Neutrophil (primary cell): Measurements from ENCODE around the gene PLCE1.

Source experiments
- H3K27ac ChIP-seq: fragments of 200-600 bp; sonication (generic); 2 replicates; pipeline ENCODE4 v1.5.1; 2016; ENCODE audit warnings: mild to moderate bottlenecking, moderate library complexity
- H3K27me3 ChIP-seq: fragments of 200-600 bp; sonication (generic); 2 replicates; pipeline ENCODE4 v1.6.0; 2016; ENCODE audit warnings: mild to moderate bottlenecking
- H3K36me3 ChIP-seq: fragments of 200-600 bp; sonication (generic); 2 replicates; pipeline ENCODE4 v1.5.1; 2017
- H3K4me1 ChIP-seq, 2 experiments: fragments of 200-600 bp in 1 of 2; sonication (generic) in 1 of 2; 1 replicate in 1 of 2; 2 replicates in 1 of 2; pipeline versions ENCODE4 v1.5.1 to v1.6.1; 2013 to 2016; ENCODE audit warnings: low read depth in 1 of 2, low read length in 1 of 2, mild to moderate bottlenecking in 1 of 2, moderate library complexity in 1 of 2; ENCODE audit not compliant: control insufficient read depth in 1 of 2, insufficient read depth in 1 of 2
- H3K4me3 ChIP-seq, 2 experiments: fragments of 200-600 bp in 1 of 2; sonication (generic) in 1 of 2; 1 replicate in 1 of 2; 2 replicates in 1 of 2; pipeline ENCODE4 v1.5.1; 2013 to 2016; ENCODE audit warnings: low read depth in 1 of 2, low read length in 1 of 2, mild to moderate bottlenecking in 1 of 2, moderate library complexity in 1 of 2
- H3K9me3 ChIP-seq: fragments of 200-600 bp; sonication (generic); 2 replicates; pipeline ENCODE4 v1.5.1; 2016
- TF ChIP-seq, protein P1 (sequence below): fragments of 200-600 bp; sonication (generic); IDR thresholded peaks from 2 replicates; pipeline ENCODE4 v1.5.1; 2016; ENCODE audit warnings: antibody characterized with exemption

The PLCE1 gene

GRCh38 chr10:93993782-93994437 is at the start of gene PLCE1:
PLCE1 (plus strand) TSS chr10:93993931; CDS start chr10:94031047, 37,116 bp downstream.
- Histone ChIP-seq H3K4me3 (no peak within 1 kb of the TSS), H3K4me1 (no peaks in the 10 kb centered on the region), H3K36me3 (no peaks in the 10 kb centered on the region), H3K9me3 (no peaks in the 10 kb centered on the region), H3K27me3 (peaks cover 96% of the 10 kb centered on the region), H3K27ac (no peak within 1 kb of the TSS)
- TF ChIP-seq, protein P1, sequence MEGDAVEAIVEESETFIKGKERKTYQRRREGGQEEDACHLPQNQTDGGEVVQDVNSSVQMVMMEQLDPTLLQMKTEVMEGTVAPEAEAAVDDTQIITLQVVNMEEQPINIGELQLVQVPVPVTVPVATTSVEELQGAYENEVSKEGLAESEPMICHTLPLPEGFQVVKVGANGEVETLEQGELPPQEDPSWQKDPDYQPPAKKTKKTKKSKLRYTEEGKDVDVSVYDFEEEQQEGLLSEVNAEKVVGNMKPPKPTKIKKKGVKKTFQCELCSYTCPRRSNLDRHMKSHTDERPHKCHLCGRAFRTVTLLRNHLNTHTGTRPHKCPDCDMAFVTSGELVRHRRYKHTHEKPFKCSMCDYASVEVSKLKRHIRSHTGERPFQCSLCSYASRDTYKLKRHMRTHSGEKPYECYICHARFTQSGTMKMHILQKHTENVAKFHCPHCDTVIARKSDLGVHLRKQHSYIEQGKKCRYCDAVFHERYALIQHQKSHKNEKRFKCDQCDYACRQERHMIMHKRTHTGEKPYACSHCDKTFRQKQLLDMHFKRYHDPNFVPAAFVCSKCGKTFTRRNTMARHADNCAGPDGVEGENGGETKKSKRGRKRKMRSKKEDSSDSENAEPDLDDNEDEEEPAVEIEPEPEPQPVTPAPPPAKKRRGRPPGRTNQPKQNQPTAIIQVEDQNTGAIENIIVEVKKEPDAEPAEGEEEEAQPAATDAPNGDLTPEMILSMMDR: no peak

DNA sequence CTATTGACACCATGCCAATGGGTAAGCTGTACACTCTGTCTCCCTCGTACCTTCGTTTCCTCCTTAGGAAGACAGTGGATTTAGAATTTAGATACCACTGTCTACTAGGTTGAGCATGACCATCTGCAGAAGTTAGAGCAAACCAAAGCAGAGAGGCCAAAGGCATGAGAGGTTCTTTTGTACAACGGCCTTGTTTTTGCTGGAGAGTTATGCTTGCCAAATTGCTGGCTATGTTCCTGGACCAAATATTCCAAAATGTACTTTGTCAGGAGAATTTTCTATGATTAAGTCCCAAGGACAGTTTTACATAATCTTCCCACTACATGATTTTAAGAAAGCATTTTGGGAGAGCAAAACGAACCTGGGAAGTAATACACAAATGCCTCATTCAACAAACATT is 47.9 kb upstream of the PLCE1 start:
- Histone ChIP-seq H3K36me3 (no peaks in the 10 kb centered on the region), H3K27ac (no peak overlapping the region), H3K27me3 (peaks cover 6% of the 10 kb centered on the region), H3K4me1 (no peaks in the 10 kb centered on the region), H3K9me3 (no peaks in the 10 kb centered on the region), H3K4me3 (no peak overlapping the region)
- TF ChIP-seq, protein P1: no peak

DNA sequence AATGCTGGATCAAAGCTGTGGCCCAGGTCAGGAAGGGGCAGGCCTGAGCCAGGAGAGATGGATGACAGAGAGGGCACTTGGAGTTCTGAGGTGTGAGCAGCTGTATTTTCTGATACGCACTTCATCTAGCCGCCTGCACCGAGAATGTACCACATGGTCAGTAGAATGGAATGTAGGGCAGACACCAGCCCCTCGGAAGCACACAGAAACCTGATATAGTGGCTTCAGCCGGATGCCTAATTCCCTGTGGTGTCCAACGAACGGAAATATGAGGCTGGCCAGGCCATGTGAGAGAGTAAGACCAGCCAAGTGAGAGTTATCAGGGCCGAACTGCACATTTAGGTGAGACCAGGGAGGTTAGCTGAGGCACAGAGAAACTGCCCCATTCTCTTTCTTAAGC is 46.7 kb upstream of the PLCE1 start:
- TF ChIP-seq, protein P1: no peak
- Histone ChIP-seq H3K9me3 (no peaks in the 10 kb centered on the region), H3K4me3 (no peak overlapping the region), H3K27ac (no peak overlapping the region), H3K36me3 (no peaks in the 10 kb centered on the region), H3K27me3 (peaks cover 6% of the 10 kb centered on the region), H3K4me1 (no peaks in the 10 kb centered on the region)

- Histone ChIP-seq H3K27ac (no peak overlapping the region), H3K4me3 (no peak overlapping the region), H3K27me3 (peaks cover 6% of the 10 kb centered on the region), H3K9me3 (no peaks in the 10 kb centered on the region), H3K4me1 (no peaks in the 10 kb centered on the region), H3K36me3 (no peaks in the 10 kb centered on the region)
- TF ChIP-seq, protein P1: no peak
These were observed 46.2 kb upstream of the PLCE1 start for GRCh38 chr10:93947524-93947923.

GRCh38 chr10:93951905-93952304 is 41.8 kb upstream of the PLCE1 start:
- H3K27me3 ChIP-seq: no peaks in the 10 kb centered on the region
- H3K27ac ChIP-seq: no peak overlapping the region
- H3K4me3 ChIP-seq: no peak overlapping the region
- TF ChIP-seq, protein P1: no peak
- H3K36me3 ChIP-seq: no peaks in the 10 kb centered on the region
- H3K9me3 ChIP-seq: no peaks in the 10 kb centered on the region
- H3K4me1 ChIP-seq: no peaks in the 10 kb centered on the region
